HG03565 (cell line): ENCODE data around the gene PDRG1.
"Not testable (repeated sequence)": the region's sequence is repeated elsewhere in the genome, so short reads cannot be mapped to it uniquely, and the experiment has no call there.

Experiments
- ATAC-seq: cut with Tn5 transposase; IDR thresholded peaks from one replicate; pipeline ENCODE4 v1.9.1; 2021; ENCODE audit warnings: mild to moderate bottlenecking, moderate library complexity; ENCODE audit not compliant: unreplicated experiment

The PDRG1 gene

DNA sequence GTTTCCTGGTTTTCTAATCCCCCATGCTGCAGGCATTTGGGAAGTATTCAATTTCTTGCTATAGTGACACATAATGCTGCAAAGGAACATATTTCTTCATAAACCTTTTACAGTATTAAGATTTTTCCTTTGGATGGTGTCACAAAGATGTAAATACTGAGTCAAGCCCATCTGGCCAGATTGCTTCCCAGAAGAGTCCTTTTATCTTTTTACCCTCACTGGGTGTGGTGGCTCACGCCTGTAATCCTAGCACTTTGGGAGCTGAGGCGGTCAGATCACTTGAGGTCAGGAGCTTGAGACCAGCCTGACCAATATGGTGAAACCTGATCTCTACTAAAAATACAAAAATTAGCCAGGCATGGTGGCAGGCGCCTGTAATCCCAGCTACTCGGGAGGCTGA is 22.2 kb downstream of the PDRG1 start:
- ATAC-seq, result not testable (repeated sequence)

DNA sequence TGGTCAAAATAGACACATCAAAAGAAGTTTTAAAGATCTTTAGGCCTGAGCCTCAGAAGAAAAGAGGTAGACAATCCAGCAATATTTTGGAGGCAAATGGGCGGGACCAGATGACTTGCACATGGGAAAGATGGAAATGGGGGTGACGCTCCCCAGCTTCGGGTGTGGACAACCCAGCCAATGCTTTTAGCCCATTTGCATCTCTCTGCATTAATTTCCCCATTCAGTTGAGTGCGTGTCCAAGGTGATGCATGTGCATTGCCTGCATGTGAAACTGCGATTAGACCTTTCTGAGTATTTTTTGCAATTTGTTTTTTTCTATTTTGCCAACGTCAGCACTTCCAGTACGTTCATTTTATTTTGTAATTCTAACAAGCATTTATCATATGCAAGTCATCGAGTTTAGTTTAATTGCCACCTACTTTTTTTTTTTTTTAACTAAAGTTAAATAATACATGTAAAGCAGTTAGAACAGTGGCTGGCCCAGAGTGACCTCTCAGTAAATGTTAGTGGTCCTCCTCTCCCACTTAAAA is 24.2 kb downstream of the PDRG1 start:
- no peak for ATAC-seq

DNA sequence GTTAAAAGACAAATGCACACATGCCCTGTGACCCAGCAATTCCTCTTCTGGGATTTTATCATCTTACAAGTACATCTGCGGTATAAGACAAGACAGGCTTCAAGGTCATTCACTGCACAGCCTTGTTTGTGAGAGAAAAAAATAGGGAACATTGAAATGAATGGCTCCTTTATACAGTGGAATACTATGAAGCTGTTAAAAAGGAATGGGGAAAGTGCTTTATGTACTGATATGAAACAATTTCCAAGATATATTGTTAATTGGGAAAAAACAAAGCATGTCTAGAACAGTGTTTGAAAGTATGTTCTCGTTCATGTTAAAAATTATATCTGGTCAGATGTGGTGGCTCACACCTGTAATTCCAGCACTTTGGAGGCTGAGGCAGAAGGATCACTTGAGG is 25.4 kb downstream of the PDRG1 start:
- ATAC-seq, result no peak

DNA sequence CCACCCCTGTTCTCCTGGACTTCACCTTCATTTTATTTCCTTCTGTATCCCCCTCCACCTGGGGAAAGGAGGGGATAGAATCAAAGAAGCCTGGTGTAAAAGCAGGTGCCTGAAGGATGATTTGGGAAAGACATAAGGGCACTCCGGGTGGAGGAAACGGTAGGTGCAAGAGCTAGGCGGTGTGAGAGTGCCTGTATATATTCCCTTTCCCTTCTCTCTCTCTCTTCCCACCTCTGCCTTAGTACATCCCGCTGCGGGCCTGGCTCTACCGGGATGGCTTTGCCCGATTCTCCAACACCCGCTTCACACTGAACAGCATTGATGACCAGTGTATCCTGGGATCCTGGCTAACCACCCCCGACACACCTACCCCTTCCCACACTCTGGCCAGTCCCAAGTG is 26.2 kb downstream of the PDRG1 start:
- ATAC-seq, result no peak

DNA sequence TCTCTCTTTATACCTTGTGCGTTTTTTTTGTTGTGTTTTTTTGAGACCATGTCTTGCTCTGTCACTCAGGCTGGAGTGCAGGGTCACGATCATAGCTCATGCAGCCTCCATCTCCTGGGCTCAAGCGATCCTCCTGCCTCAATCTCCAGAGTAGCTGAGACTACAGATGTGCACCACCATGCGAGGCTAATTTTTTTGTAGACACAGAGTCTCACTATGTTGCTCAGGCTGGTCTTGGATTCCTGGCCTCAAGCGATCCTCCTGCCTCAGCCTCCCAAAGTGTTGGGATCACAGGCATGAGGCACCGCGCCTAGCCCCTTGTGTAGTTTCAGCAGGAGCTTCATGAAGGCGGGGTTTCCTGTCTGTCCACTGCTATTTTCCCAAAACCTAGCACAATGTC is 27.3 kb downstream of the PDRG1 start:
- no peak for ATAC-seq

DNA sequence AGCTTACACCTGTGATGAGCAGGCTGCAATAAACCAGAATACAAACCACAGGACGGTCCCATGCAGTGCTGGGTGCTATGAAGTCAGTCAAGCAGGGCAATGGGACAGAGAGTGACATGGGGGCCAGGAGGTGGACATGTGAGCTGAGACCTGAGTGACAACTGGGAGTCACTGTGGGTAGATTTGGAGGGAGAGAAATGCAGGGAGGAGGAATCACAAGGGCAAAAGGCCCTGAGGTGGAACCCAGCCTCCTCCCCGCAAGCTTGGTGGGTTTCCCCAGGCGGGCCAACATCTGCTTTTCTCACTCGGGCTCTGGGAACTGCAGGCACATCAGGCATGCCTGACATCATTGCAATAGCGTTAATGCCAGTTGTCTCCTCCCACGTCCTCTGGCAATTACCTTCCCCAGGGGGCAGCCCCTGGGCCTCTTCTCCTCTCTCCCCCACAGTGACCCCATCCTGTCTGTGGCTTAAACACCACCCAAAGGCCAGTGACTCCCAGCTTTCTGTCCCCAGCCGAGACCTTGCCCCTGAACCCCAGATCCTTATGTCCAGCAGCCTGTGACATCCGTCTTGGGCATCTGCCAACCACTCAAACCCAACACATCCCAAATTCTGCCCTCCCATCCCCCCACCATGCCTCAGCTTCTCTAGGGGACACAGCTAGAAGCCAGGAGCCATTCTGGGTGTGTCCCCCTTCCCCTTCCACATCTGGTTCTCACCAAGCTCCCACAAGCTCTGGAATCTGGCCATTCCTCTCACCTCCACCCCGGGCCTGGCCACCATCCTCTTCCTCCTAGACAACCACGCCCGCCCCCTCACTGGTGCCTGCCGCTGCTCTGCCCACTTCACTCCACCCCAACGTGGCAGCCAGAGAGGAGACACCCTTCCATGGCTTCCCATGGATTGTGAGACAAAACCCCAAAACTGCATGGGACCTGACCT is 28.2 kb downstream of the PDRG1 start:
- ATAC-seq, result peak; percentile 62

DNA sequence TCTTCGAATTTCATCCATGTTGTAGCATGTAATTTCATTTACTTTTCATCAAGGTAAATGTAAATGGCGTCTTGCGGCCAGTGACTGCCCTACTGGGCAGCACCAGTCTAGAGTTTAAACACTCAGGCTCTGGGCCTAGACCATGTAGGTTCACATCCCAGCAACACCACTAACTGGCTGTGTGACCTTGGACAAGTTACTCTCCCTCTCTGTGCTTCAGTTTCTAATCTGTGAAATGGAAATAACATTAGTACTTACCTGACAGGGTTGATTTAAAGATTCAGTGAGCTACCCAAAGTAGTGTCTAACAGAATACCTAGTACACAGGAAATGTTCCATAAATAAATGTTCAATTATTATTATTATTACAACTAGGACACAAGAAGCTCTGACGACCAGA is 29.3 kb downstream of the PDRG1 start:
- no peak for ATAC-seq

DNA sequence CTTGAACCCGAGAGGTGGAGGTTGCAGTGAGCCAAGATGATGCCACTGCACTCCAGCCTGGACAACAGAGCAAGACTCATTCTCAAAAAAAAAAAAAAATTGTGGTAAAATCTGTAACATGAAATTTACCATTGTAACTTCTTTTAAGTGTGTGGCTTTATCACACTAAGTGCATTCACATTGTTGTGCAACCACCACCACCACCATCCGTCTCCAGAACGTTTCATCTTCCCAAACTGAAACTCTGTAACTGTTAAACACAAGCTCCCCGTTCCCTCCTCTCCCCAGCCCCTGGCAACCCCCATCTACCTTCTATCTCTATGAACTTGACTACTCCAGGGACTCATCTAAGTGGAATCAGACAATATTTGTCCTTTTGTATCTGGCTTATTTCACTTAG is 29.7 kb downstream of the PDRG1 start:
- no peak for ATAC-seq

DNA sequence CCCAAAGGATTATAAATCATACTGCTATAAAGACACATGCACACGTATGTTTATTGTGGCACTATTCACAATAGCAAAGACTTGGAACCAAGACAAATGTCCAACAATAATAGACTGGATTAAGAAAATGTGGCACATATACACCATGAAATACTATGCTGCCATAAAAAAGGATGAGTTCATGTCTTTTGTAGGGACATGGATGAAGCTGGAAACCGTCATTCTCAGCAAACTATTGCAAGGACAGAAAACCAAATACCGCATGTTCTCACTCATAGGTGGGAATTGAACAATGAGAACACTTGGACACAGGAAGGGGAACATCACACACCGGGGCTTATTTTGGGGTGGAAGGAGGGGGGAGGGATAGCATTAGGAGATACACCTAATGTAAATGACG is 30.4 kb downstream of the PDRG1 start:
- ATAC-seq, result not testable (repeated sequence)

DNA sequence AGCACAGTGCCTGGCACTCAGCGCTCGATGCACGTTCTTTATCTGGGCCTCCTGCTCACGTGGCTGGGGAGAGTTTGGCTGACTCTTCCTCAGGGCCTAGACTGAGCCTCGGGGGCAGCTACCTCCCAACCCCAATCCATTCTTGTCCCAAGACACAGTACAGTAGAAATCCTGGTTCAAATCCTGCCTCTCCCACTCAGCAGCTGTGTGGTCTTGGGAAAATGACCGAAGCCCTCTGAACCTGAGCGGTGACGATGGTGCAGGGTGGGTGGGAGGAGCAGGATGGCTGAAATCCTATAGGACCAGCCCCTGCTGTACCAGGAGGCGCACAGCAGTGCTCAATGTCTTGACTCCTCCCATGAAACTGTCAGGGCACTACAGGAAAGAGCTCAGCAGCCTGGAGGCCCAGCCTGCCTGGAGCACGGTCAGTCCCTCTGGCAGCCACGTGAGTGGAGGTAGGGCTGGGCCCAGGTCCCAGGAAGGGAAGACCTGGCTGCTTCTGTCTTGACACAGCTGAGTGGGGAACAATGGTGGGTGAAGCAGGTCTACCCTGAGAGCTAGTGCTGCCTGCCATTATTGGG is 31.5 kb downstream of the PDRG1 start:
- no peak for ATAC-seq

DNA sequence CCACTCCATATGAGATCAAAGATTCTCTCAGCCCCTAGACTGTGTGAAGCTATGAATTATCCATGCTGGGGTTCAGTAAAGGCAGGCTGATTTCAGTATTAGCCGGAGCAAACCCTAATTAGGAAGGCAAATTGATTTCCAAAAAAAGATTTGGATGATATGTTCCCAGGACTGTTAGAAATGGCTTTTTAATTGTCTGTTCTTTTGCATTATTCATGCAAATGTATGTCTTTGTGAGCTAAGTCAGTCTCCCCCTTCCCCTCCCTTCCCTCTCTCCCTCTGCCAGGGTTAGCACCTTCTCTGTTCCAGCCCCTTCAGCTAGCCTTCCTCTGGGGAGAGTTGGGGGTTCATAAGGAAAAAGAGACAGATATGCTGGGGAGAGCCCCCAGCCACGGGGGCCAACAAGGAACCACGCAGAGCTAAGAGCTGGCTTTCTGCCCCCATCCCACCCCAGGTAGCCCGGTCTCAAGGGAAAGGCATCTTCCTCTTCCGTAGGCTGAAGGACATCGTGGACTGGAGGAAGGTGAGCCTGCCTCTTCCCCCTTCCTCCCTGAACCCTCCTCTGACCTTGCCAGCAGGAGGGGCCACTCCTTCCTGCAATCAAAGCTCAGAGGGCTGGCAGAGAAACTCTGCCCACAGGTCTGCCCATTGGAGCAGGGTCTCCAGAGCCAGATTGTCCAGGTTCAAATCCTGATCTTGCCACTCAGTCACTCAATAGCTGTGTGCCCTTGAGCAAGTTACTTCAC is 32.3 kb downstream of the PDRG1 start:
- no peak for ATAC-seq

DNA sequence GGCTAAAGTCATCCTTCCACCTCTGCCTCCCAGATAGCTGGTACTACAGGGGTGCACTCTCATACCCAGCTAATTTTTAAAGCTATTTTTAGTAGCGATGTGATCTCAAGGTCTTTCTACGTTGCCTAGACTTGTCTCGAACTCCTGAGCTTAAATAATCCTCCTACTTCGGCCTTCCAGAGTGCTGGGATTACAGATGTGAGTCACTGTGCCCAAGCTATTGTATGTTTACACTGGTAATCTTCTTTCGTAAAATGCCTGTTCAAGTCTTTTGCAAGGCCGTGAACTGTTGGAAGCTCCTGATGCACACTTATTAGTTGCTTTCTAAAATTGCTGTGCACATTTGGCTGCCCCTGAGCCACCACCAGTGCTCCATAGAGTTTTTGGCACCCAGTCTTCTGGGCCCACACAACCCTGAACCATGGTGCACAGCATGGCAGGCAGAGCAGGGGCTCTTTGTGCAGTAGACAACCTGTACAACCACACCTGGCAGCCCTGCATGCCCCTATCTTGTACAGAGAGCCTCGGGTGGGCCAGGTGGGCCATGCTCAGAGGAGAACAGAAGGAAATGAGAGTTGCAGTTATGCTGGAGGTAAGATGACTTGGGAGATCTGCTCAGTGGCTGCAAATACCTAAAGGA is 33.3 kb downstream of the PDRG1 start:
- no peak for ATAC-seq

DNA sequence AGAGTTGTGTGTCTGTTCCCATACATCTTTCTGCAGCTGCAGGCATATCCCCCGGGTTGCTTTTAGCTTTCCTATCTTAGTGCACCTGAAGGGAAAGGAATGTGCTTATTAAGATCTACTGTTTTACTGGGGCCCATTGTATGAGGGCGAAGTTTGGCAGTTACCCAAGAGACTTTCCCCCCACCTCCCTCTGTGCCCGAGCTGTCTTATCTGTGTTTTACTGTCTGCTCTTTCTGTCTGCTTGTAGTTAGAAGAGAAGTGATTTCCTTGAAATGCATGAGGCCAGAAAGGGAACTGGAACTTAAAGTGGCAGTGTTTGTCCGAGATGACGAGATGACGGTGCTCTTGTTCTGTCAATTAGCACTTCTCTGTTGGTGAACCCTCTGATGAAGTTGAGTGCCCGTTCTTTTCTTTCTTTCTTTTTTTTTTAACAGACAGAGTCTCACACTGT is 33.9 kb downstream of the PDRG1 start:
- not testable (repeated sequence) for ATAC-seq

DNA sequence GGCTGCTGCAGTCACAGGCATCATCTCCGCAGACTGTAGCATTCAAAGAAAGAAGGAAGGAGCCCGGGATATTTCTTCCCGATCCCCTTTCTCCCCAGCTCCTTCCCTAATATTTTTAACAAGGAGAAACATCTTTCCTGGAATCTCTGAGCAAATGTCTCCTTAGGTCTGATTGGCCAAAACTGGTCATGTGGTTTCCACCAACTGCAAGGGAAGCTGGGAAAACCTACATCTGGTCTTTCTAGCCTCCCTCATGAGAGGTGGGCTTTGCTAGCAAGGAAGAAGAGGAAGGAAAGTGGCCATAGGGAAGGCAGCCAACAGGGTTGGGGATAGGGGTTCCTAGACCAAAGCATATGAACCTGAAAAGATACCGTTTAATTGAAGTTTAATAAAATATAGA is 35.1 kb downstream of the PDRG1 start:
- no peak for ATAC-seq

DNA sequence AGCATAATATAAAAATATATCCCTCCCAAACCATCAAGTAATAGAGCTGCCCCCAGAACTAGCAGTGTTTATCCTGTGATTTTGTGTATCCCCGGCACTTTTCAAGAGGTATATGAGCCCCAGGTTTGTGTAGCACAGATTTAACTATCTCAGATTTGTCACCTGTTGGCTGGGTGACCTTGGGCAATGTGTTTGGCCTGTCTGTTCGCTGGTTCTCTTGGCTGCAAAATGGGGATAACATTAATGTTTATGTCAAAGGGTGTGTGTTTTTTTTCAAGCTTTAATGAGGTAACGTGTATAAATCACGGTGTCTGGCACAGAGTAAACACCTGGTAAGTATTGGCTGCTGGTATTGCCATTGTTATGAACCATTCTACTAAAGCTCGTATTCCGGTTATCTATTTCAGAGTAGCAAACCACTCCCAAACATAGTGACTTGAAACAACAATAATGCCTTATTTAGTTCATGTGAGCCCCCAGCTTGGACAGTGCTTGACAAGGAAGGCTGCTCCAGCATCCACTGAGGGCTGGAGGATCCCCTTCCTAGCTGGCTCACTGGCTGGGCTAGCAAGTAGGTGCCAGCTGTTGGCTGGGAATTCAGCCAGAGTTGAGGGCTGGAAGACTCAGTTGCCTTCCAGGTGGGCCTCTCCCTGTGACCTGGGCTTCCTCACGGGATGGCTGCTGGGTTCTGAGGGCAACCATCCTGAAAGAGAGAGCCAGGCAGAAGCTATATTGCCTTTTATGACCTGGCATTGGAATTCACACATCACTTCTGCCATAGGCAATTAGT is 36.2 kb downstream of the PDRG1 start:
- no peak for ATAC-seq

DNA sequence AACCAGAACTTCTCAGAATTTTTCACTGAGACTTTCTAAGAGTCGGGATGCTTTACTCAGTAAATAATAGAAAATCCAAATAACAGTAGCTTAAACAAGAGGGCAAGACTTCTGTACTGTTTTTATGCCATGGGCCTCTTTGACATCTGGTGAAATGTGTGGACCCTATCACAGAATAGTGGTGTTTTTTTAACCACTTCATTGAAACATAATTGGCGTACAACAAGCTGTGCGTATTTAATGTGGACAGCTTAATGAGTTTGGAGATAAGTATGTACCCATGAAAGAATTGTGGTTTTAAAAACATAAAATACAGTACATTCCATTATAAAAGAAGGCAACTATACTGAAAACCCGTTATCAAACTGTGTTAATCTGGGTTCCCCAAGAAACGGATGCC is 37.7 kb downstream of the PDRG1 start:
- no peak for ATAC-seq

DNA sequence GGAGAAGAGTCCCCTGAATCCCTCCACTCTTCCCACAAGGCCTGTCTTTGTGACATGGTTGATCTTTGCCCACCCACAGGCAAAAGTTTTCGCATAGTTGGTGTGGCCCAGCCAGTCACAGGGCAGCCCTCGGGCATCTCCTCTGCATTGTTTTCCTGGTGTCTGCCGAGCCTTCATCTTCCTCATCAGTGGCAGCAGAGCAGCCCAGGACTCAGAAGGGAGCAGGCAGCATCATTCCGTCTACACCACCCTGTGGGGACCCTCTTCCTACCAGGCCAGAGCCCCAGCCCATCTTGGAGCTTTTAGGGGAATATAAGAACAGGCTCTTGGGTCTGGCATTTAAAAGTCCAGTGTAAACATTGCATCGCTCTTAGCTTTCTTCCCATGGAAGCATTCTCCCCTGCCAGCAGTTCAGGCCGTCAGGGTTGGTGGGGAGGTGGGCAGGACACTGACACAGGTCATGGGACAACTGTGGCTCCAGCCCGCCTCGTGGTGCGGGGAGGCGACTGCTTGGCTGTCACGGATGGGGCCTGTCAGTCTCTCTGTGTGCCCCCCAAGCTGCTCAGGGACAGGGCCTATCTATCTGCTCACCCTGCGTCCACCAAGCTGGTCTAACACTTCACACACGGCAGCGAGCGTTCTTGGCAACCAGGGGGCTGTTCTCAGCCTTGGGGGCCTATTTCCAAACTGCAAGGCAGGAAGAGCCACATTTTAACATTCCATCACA is 38.3 kb downstream of the PDRG1 start:
- no peak for ATAC-seq

DNA sequence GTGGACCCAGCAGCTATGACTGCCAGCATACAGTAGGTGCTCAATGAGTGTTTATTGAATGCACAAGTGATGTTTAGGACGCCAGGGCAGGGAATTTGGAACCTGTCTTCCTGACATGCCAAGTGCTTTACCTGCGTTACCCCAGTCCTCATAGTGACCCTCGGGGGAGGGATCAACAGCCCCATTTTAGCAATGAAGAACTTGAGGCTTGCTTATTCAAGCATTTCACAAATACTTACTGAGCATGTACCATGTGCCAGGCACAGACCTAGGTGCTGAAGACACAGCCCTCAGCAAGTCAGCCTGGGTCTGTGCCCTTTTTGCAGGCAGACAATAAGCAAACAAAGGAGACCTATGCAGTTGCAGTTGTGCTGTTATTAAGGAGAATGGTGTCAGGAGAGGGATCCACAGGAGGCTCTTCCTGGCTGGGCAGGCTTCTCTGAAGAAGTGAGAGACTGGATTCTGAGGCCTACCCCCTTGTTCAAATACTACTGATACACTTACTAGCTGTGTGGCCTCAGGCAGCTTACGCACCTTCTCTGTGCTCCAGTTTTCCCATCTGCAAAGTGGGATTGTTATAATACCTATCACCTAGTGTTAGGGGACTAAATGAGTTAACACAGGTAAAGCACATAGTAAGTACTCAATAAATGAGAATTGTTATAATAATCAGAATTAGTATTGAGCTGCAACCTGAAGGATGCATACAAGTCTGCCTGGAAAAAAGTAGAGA is 41.6 kb downstream of the PDRG1 start:
- ATAC-seq, result no peak
